Transverse colon (tissue), 4 donors: Measurements from ENCODE around the gene EML6. TPM values are rescaled to one million over a fixed set of nuclear protein-coding genes. Genes with fewer than 3 reads are reported as not detected.

Source experiments
- DNase-seq: peaks from one replicate; pipeline ENCODE4 v3.0.0-alpha.2; 2019
- H3K27ac ChIP-seq, 4 donors: fragments of 200-600 bp; sonication (generic); 2 replicates each; pipeline ENCODE4 v1.5.1; 2016 to 2018; ENCODE audit warnings: inconsistent platforms in 4 of 4
- H3K27me3 ChIP-seq: fragments of 200-600 bp; sonication (generic); 2 replicates; pipeline ENCODE4 v1.5.1; 2017; ENCODE audit warnings: inconsistent platforms
- H3K36me3 ChIP-seq, 4 donors: fragments of 200-600 bp; sonication (generic); 2 replicates each; pipeline ENCODE4 v1.5.1; 2017 to 2019; ENCODE audit warnings: inconsistent platforms in 4 of 4
- H3K4me1 ChIP-seq, 4 donors: fragments of 200-600 bp; sonication (generic); 2 replicates each; pipeline ENCODE4 v1.5.1; 2017 to 2020; ENCODE audit warnings: inconsistent platforms in 4 of 4
- H3K4me3 ChIP-seq, 4 donors: fragments of 200-600 bp; sonication (generic); 1 replicate in 1 of 4; 2 replicates in 3 of 4; pipeline versions ENCODE4 v1.5.1 to v1.6.1; 2017 to 2019; ENCODE audit warnings: inconsistent platforms in 4 of 4
- H3K9me3 ChIP-seq, 2 donors: fragments of 200-600 bp; sonication (generic); 2 replicates each; pipeline ENCODE4 v1.5.1; 2017 to 2019; ENCODE audit warnings: inconsistent platforms in 2 of 2
- EP300 ChIP-seq: sonication (generic); formaldehyde crosslinking; IDR thresholded peaks from one replicate; pipeline ENCODE4 v1.6.1; 2017; ENCODE audit warnings: antibody characterized with exemption, low read depth
- POLR2A ChIP-seq: fragments of 450-650 bp; IDR thresholded peaks from one replicate; pipeline ENCODE4 v1.6.1; 2016; ENCODE audit warnings: antibody characterized with exemption, mild to moderate bottlenecking, moderate library complexity
- POLR2AphosphoS5 ChIP-seq, 3 donors: sonication (generic); formaldehyde crosslinking; IDR thresholded peaks; one replicate each; pipeline ENCODE4 v1.6.1; 2016; ENCODE audit warnings: antibody characterized with exemption in 3 of 3
- WGBS, 2 donors: methylation state at CpG; one replicate each; pipeline ENCODE4 v1.1.5; 2018; ENCODE audit warnings: low coverage in 1 of 2; 5-methylcytosine and 5-hydroxymethylcytosine counted together
- in situ Hi-C, 4 donors: fragments of 200-750 bp; cut with MboI; loops; one replicate each; pipeline versions ENCODE4 v1.15.0 to v1.15.1; 2017; ENCODE audit warnings: low sequenced_read_pairs in 3 of 4, low pct_ligation_motif_present in 1 of 4, low pct_unique_long_range_greater_than_20kb in 1 of 4
- intact Hi-C: fragments of 100-400 bp; cut with DNase I; formaldehyde crosslinking; loops from one replicate; pipeline ENCODE4 v1.15.1; 2023; ENCODE audit warnings: low total_unique reads
- total RNA-seq, 4 donors: library from RNA; depleted of rRNA; stranded (reverse); fragments of >200 nt; gene quantifications; one replicate each; pipeline ENCODE4 v1.1.0, GENCODE V29; 2016
- TF ChIP-seq, protein P1 (sequence below), 5 experiments: fragments of 200-600 bp in 3 of 5; fragments of 450-650 bp in 2 of 5; sonication (generic) in 3 of 5; IDR thresholded peaks; 1 replicate in 2 of 5; 2 replicates in 3 of 5; pipeline ENCODE4 v1.5.1; 2016 to 2017; ENCODE audit warnings: antibody characterized with exemption in 5 of 5, inconsistent platforms in 3 of 5, mild to moderate bottlenecking in 2 of 5, moderate library complexity in 1 of 5

Gene EML6
- total RNA-seq, 4 donors from 2014 or later = 1.5 to 8.2 (median 3.4) TPM

GRCh38 chr2:54805255-54805654 lies 81.8 kb downstream of the EML6 start:
- no peaks in the 10 kb centered on the region for H3K36me3 ChIP-seq
- no peaks in the 10 kb centered on the region for H3K27me3 ChIP-seq
- peaks cover 0 to 4% of the 10 kb centered on the region in 2 donors for H3K9me3 ChIP-seq
- WGBS, 2 donors = 92 to 93% methylated on average over 1 of the region's 1 CpG
- H3K27ac ChIP-seq = no peak overlapping the region
- intact Hi-C loops (no loop called here), in situ Hi-C loops (no loop called here)
- no peak for DNase-seq
- no peaks in the 10 kb centered on the region for H3K4me1 ChIP-seq
- H3K4me3 ChIP-seq = no peak overlapping the region
- TF ChIP-seq POLR2AphosphoS5 (IDR thresholded peaks at IDR 0.05) = no peak
- TF ChIP-seq, protein P1, sequence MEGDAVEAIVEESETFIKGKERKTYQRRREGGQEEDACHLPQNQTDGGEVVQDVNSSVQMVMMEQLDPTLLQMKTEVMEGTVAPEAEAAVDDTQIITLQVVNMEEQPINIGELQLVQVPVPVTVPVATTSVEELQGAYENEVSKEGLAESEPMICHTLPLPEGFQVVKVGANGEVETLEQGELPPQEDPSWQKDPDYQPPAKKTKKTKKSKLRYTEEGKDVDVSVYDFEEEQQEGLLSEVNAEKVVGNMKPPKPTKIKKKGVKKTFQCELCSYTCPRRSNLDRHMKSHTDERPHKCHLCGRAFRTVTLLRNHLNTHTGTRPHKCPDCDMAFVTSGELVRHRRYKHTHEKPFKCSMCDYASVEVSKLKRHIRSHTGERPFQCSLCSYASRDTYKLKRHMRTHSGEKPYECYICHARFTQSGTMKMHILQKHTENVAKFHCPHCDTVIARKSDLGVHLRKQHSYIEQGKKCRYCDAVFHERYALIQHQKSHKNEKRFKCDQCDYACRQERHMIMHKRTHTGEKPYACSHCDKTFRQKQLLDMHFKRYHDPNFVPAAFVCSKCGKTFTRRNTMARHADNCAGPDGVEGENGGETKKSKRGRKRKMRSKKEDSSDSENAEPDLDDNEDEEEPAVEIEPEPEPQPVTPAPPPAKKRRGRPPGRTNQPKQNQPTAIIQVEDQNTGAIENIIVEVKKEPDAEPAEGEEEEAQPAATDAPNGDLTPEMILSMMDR (IDR thresholded peaks at IDR 0.05) = no peak

- no peak overlapping the region for H3K4me3 ChIP-seq
- peaks cover 0 to 4% of the 10 kb centered on the region in 2 donors for H3K9me3 ChIP-seq
- in situ Hi-C loops (no loop called here), intact Hi-C loops (no loop called here)
- TF ChIP-seq POLR2AphosphoS5 (IDR thresholded peaks at IDR 0.05) = no peak
- TF ChIP-seq EP300 = no peak
- TF ChIP-seq, protein P1 (IDR thresholded peaks at IDR 0.05) = no peak
- no peak for TF ChIP-seq POLR2A
- DNase-seq = no peak
- no peaks in the 10 kb centered on the region for H3K36me3 ChIP-seq
- no peaks in the 10 kb centered on the region for H3K27me3 ChIP-seq
- no peak overlapping the region for H3K27ac ChIP-seq
- WGBS, 2 donors = 86 to 91% methylated on average over 2 of the region's 2 CpGs
- H3K4me1 ChIP-seq = no peaks in the 10 kb centered on the region
Observed at GRCh38 chr2:54806975-54807374, 83.5 kb downstream of the EML6 start.

GRCh38 chr2:54808661-54809060 lies 85.2 kb downstream of the EML6 start:
- H3K9me3 ChIP-seq = peaks cover 0 to 4% of the 10 kb centered on the region in 2 donors
- in situ Hi-C loops (no loop called here), intact Hi-C loops (no loop called here)
- no peak overlapping the region for H3K4me3 ChIP-seq
- DNase-seq = no peak
- no peaks in the 10 kb centered on the region for H3K27me3 ChIP-seq
- H3K4me1 ChIP-seq = no peaks in the 10 kb centered on the region
- 63 to 80% methylated on average over 1 of the region's 1 CpG for WGBS, 2 donors
- no peaks in the 10 kb centered on the region for H3K36me3 ChIP-seq
- no peak for TF ChIP-seq POLR2A
- no peak for TF ChIP-seq POLR2AphosphoS5 (IDR thresholded peaks at IDR 0.05)
- no peak for TF ChIP-seq EP300
- TF ChIP-seq, protein P1 (IDR thresholded peaks at IDR 0.05) = no peak
- no peak overlapping the region for H3K27ac ChIP-seq

GRCh38 chr2:54809819-54810218 lies 86.4 kb downstream of the EML6 start:
- H3K4me3 ChIP-seq = no peak overlapping the region
- no peaks in the 10 kb centered on the region for H3K27me3 ChIP-seq
- H3K9me3 ChIP-seq = peaks cover 0 to 4% of the 10 kb centered on the region in 2 donors
- no peak overlapping the region for H3K27ac ChIP-seq
- no peak for DNase-seq
- TF ChIP-seq POLR2AphosphoS5 (IDR thresholded peaks at IDR 0.05) (no peak), EP300 (no peak), POLR2A (no peak)
- TF ChIP-seq, protein P1 (IDR thresholded peaks at IDR 0.05) = no peak
- H3K4me1 ChIP-seq = no peaks in the 10 kb centered on the region
- no peaks in the 10 kb centered on the region for H3K36me3 ChIP-seq
- intact Hi-C loops = no loop called here
- in situ Hi-C loops = no loop called here
